Measurements from ENCODE around the gene QSOX1.

The QSOX1 gene

DNA sequence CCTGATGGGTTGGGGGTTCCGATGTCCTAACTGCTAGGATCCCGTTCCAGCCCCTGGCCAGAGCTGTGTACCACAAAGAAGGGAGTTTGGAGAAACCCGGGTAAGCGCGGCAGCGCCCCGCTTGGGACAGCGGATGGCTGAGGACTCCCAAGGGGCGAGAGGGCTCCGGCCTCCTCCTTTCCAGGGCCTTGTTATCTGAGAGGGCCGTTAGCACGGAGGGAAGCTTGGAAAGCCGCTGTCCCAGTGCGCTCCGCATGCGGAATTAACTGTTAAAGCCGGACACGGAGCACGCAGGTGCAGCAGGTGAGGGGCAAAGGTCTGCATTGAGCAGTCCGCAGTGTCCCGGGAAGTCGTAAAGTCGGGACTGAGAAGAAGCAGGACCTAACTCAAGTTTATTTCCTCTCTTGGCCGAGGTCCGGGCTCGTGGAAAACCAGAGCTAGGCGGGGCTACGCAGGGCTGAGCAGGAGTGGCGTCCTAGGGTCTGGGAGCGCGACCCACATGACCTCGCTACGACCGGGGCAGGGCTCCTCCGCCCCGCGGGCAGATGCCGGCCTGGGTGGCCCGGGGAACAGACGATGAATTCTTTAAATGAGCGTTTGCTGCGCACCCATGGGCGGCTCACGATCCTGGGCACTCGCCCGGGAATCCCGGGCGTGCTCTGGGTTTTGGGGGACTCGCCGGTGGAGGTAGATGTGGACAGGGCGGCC lies 79.9 kb downstream of the QSOX1 start:
- no peak for DNase-seq (ENCODE audit: low read depth)

- no peak for DNase-seq (ENCODE audit: low read depth)
Measured at GRCh38 chr1:180235077-180235501, 80.4 kb downstream of the QSOX1 start.

- no peak for DNase-seq (ENCODE audit: low read depth)
Measured at GRCh38 chr1:180235502-180236239, 81.0 kb downstream of the QSOX1 start.

DNA sequence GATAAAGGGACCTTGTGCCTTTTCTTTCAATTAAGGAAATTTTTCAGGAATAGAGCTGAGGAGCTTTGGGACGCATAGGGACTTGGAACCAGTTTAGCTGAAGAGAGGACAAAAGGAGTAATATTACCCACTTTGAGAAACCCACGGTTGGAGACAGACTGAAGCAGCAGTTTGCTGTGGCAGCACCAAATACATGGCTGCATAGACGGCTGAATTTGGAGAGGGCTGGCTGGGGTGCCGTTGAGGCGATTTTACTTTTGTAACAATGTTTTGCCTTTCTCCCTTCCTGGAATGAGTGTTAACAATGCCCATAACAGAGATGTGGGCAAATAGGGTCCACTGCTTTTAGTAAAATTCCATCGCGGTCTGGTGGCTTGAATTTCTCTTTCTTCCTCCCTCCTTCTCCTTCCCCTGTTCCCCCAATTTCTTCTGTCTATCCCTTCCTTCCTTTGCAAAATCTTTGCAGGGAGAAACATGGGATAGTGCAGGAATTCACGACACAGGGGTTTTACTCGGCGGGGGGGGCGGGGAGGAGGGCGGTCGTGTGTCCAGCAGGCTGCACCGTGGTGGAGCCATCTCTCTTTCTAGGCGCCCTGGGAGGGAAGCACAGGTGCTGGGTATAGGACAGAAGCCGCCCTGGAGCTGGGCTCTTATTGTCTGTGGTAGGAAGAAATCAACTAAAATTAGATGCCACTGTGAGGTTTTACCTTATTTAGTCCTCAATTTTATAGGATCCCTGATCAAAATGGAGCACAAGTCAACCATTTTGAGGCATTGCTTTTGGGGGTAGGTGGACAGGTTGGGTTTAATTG lies 82.2 kb downstream of the QSOX1 start:
- no peak for DNase-seq (ENCODE audit: low read depth)

- no peak for DNase-seq (ENCODE audit: low read depth)
Measured at GRCh38 chr1:180237869-180238476, 83.3 kb downstream of the QSOX1 start.

GRCh38 chr1:180238675-180239074 lies 84.0 kb downstream of the QSOX1 start:
- no peak for DNase-seq (ENCODE audit: low read depth)

GRCh38 chr1:180239145-180240096 lies 84.8 kb downstream of the QSOX1 start:
- DNase-seq (ENCODE audit: low read depth), result no peak

GRCh38 chr1:180241716-180242544 lies 87.3 kb downstream of the QSOX1 start:
- DNase-seq (ENCODE audit: low read depth), result no peak

DNA sequence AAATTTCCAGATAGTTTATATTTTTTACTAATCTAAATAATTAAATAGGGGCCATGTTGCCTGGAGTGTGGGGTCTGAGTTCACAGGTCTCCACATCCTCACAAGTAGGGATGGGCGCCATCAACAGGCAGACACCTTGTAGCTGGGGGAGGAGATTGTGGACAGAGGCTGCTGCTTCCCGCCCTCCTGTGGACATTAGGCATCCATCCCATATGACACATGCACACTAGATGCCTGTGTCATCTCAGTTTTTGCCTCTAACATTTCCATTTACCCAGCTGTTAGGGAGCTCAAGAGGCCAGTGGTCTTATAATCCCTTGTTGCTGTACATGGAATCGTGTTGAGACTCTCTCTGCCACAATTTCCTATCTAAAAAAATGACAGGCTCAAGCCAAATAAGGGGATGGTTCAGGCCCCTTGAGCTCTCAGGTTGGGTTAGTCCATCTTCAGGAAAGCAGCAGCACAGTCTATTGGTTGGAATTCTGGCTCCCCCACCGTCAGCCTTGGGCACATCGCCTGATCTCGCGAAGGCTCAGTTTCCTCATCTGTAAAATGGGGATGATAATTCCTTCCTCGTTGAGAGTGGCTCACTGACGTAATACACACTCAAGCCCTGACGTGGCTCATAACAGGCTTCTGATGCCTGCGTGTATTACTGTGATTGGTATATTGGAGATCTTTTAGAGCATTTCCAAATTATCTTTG lies 89.0 kb downstream of the QSOX1 start:
- DNase-seq (ENCODE audit: low read depth), result no peak

- DNase-seq (ENCODE audit: low read depth), result no peak
Measured at GRCh38 chr1:180244840-180245239, 90.2 kb downstream of the QSOX1 start.

DNA sequence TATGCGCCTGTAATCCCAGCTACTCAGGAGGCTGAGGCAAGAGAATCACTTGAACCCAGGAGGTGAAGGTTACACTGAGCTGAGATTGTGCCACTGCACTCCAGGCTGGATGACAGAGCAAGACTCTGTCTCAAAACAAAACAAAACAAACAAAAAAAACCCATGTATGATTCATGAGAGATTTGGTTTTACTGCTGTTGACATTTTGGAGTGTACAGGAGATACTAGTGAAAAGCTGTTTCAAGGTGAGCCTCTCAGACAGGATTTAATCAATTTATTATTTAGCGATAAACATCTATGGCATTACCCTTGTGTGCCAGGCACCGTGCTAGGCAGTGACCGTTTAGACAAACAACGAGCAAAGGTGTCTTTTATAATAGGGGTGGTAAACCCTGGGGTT lies 91.9 kb downstream of the QSOX1 start:
- no peak for DNase-seq (ENCODE audit: low read depth)

DNA sequence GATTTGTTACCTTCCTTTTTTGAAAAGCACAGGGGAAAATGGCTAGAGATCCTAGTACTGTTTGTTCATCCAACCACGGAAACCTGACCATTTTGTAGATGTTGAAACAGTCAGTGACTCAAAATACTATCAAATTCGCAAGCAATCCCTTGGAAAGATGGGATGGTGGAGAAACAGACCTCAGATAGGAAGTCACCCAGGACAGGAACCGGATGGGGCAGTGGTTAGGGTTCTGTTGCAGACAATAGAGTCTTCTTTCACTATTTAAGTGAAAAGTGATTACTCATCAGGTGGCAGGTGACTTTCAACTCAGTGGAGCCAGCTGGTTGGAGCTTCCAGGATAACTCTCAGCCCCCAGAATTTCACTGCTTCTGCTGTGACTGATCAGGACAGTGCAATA lies 92.4 kb downstream of the QSOX1 start:
- no peak for DNase-seq (ENCODE audit: low read depth)

GRCh38 chr1:180247580-180247979 lies 92.9 kb downstream of the QSOX1 start:
- no peak for DNase-seq (ENCODE audit: low read depth)

GRCh38 chr1:180248176-180248575 lies 93.5 kb downstream of the QSOX1 start:
- no peak for DNase-seq (ENCODE audit: low read depth)

DNA sequence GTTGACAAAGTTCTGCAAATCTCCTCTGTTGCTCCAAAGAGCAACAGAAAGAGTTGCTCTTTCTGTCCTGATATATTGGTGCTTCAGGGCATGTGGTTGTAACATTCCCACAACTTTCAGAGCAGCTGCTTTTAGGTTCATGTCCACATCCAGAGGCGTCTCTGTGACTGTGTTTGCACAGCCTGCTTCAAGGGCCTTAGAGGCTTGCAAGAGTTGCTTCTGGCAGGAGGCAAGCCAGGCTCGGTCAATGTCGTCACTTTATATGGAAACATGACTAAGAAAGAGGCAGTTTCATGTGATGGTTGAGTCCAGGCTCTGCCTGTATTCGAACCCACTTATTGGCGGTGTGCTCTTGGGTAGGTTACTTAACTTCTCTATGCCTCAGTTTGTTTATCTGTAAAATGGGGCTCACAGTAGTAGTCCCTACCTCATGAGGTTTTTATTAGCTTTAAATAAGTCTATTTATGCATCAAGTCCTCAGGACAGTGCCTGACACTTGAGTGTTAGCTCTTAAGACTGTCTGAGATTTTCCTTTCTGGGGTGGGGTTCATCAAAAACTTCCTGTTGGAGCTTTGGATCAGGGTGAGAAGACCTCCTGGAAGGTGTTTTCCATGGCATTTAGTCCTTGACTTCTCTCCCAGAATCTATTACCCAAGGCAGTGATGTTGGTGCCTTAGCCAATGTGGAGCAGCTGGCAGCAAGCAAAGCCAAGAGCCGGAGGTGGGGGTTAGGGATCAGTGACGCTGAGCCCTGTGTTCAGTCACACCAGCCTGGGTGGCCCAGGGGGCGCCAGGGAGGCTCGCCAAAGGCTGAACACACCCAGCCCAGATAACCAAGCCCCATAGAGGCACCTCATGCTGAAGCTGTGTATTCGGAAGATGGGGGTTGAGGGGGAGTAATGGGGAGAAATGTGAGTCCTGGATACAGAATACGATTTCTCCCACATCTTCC lies 94.3 kb downstream of the QSOX1 start:
- no peak for DNase-seq (ENCODE audit: low read depth)

- DNase-seq (ENCODE audit: low read depth), result no peak
Measured at GRCh38 chr1:180249725-180250498, 95.2 kb downstream of the QSOX1 start.

GRCh38 chr1:180250499-180250770 lies 95.8 kb downstream of the QSOX1 start:
- DNase-seq (ENCODE audit: low read depth), result no peak

Measured in non-pigmented ciliary epithelial cell (primary cell).